SKM-1 treated with dmso at 0.1 percent for 144 hours (cell line): ENCODE results near the gene SNRNP70.

Source experiments
- DNase-seq: peaks from one replicate; lab custom pipeline; 2025; ENCODE audit not compliant: unreplicated experiment; lab: John Stamatoyannopoulos, UW

The SNRNP70 gene

DNA sequence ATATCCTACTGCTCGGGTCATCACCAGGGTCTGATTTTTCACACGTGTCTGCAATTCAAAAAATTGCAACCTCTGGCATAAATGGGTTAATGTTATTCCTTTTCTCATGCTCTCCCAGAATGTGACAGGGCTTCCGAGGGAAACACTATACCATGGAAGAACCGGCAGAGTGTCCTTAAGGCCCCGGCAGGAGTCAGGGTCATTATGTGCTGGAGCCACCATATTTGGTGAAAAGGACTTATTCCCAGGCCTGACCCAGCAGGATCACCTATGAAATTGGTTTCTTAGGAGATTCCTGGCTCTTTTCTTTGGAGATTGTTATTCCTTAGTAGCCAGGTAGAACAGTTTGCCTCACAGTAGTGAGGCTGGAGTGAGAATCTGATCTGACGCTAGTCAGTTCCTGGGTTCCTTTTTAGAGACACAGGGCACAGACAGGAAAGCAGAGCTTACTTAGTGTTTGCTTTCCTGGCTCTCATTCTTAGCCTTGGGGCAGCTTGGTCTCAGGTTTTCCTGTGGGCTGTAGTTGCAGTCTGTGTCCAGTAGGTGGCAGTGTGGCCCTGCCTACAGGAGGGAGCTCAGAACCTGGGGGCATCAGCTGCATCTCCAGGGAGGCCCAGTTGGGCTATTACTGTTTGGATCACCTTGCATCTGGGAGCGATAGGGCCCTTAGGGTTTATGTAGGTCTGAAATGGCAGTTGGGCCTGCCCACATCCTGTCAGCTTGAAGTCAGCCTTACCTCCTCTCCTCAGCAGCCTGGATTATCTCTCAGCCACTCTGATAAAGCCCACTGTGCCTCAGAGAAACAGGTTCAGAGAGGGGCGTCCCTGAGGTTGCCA is 12.4 kb downstream of the SNRNP70 start:
- peak; percentile 26 for DNase-seq

- DNase-seq: no peak
These were observed 13.5 kb downstream of the SNRNP70 start for GRCh38 chr19:49098795-49099194.

DNA sequence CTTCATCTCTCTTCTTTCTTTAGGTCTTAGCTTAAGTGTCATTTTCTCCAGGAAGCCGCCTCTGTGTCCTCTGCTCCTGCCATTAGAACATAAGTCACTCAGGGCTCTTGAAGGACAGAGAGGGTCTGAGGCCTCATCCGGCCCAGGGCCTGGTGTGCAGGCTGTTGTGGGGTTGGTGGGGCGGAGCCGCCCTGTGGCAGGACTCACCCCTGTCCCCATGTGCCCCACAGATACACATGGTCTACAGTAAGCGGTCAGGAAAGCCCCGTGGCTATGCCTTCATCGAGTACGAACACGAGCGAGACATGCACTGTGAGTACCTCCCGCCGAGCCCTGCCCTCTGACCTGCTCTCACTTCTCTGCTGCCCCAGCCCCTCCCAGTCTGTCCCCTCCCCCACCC is 15.9 kb downstream of the SNRNP70 start:
- DNase-seq: no peak

DNA sequence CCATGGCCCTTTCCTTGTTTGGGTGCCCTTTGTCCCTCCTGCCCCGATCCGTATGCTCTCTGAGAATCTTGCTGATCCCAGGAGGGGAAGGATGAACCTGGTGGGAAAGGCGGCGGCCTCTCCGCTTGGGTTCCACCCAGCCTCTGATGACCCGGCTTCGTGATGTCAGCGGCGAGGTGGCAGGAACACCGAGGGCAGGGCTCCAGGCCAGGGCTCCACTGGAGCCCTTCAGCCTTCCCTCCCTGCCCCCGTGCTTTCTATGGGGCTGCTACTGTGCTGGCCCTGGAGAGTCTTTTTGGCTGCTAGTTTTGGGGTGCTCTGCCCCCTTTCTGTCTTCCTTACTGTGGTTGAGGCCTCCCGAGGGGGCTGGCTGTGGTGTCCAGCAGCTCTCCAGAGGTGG is 17.1 kb downstream of the SNRNP70 start:
- DNase-seq: no peak

DNA sequence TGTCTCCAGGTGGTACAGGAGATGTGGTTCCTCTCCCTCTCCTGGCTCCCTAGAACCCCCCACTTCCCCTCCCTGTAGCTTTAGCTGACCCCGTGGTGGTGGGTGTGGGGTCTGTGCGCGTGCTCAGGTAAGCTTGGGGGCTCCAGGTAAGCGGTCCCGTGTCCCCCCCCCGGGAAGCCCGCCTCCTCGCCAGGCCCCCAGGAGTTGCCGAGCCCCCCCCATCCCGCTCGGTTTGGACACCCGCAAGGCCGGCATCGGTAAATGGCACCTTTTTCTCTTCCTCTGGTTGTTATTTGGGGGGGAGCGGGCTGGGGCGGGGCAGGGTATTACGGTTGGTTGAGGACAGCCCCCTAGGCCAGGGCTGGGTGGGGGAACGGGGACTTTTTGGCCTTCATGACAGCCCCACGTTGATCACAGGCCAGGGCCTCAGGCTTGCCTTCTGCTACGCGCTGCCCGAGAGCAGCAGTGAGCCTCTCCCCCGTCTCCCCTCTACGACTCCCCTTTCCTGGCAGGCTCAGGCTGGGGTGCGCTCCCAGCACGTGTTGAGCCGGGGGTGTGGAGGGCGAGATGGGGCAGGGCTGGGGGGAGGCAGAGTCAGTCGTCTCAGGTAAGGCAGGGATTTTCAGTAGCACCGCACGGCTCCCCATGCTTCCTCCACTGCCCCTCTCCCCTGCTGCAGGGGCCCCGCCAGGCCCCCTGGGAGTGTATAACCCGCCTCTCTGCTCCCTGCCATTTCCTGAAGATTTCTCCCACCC is 18.3 kb downstream of the SNRNP70 start:
- DNase-seq: no peak

- no peak for DNase-seq
These were observed 19.1 kb downstream of the SNRNP70 start for GRCh38 chr19:49104229-49104864.

- no peak for DNase-seq
These were observed 21.4 kb downstream of the SNRNP70 start for GRCh38 chr19:49106648-49107135.

GRCh38 chr19:49107625-49108459 is 22.6 kb downstream of the SNRNP70 start:
- DNase-seq: no peak

DNA sequence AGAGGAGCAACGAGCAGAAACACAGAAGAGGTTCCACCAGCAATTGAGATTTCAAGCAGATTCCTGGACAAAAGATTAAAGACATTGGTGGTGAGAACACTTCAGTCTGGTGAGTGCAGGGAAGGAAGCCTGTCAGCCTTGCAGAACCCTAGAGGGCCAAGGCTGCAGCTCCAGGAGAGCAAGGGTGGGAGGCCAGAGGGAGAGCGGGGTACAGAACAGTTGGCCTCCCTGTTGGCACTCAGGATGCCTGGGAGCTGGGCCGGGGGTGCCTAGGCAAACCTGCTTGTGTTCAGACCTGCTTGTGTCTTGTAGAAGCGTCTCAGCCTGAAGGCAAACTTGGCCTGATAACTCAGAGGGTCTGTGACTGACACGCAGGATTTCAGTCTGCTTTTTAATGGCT is 23.8 kb downstream of the SNRNP70 start:
- no peak for DNase-seq

- no peak for DNase-seq
These were observed 24.4 kb downstream of the SNRNP70 start for GRCh38 chr19:49109569-49110233.

DNA sequence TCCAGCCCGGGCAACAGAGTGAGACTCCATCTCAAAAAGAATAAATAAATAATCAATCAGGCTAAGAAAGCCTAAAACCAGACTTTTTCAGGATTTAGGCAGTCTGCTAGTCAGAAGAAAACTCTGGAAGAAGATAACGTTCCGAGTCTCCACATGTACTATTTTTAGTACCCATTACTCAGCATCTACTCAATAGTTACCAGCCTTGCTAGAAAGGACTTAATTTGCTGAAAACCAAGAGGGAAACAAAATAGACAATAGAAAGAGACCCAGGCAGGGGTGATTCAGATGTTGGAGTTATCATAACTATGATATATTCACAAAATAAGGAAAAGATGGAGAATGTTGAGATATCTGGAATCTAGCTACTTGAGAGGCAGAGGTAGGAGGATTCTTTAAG is 25.3 kb downstream of the SNRNP70 start:
- no peak for DNase-seq

DNA sequence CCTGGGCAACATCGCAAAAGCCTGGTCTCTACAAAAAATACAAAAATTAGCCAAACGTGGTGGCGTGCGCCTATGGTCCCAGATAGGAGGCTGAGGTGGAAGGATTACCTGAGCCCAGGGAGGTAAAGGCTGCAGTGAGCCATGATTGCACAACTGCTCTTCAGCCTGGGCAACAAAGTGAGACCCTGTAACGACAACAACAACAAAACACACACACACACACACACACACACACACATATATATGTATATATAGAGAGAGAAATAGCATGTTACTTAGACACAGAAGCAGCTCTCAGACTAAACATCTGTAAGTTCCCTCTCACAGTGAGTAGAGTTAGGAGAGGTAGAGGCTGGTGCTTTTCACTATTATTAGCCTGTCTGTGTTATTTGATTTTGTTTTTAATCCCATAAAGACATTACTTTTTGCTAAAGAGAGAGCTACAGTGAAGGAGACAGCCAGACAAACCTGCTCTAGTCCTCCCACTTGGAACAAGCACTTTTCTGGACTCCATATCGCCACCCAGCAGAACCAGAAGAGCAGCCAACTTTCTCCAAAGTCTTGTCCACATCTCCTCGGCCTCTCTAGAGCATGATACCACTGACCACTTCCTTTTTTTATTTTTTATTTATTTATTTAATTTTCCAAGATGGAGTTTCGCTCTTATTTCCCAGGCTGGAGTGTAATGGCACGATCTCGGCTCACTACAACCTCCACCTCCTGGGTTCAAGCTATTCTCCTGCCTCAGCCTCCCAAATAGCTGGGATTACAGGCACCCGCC is 26.2 kb downstream of the SNRNP70 start:
- no peak for DNase-seq

GRCh38 chr19:49113762-49114629 is 28.7 kb downstream of the SNRNP70 start, which contains the start of gene LIN7B:
Gene LIN7B (plus strand): TSS chr19:49114370. CDS start chr19:49114405, 35 bp downstream.
- DNase-seq: peak; percentile 16

- DNase-seq: no peak
These were observed 29.5 kb downstream of the SNRNP70 start for GRCh38 chr19:49114630-49115363.

- DNase-seq: peak; percentile 11
These were observed 31.3 kb downstream of the SNRNP70 start for GRCh38 chr19:49116544-49116943.

- no peak for DNase-seq
These were observed 32.7 kb downstream of the SNRNP70 start for GRCh38 chr19:49117677-49118564.
